CD4-positive, alpha-beta T cell treated with Interleukin-12 subunit alpha and Interleukin-12 subunit beta, for 1 hour (primary cell): ENCODE data around the gene EPN2.
"Not testable (repeated sequence)": the region's sequence is repeated elsewhere in the genome, so short reads cannot be mapped to it uniquely, and the experiment has no call there.

Source experiments
- DNase-seq: peaks from one replicate; pipeline ENCODE4 v3.0.0-alpha.2; 2020

EPN2 gene

GRCh38 chr17:19347323-19348080 is 110.3 kb downstream of the EPN2 start:
- no peak for DNase-seq

GRCh38 chr17:19348081-19348650 is 111.0 kb downstream of the EPN2 start:
- no peak for DNase-seq

GRCh38 chr17:19348806-19349205 is 111.6 kb downstream of the EPN2 start:
- DNase-seq: no peak

GRCh38 chr17:19353401-19353800 is 116.2 kb downstream of the EPN2 start:
- not testable (repeated sequence) for DNase-seq

GRCh38 chr17:19354748-19355147 is 117.6 kb downstream of the EPN2 start:
- no peak for DNase-seq

- no peak for DNase-seq
These were observed 120.2 kb downstream of the EPN2 start for GRCh38 chr17:19357351-19357750.

GRCh38 chr17:19357761-19358160 is 120.6 kb downstream of the EPN2 start:
- DNase-seq: no peak

- DNase-seq: no peak
These were observed 122.0 kb downstream of the EPN2 start for GRCh38 chr17:19359151-19359550.

GRCh38 chr17:19359856-19360255 is 122.7 kb downstream of the EPN2 start:
- no peak for DNase-seq

- no peak for DNase-seq
These were observed 123.6 kb downstream of the EPN2 start for GRCh38 chr17:19360772-19361171.

GRCh38 chr17:19361326-19361725 is 124.2 kb downstream of the EPN2 start:
- no peak for DNase-seq

- DNase-seq: no peak
These were observed 124.7 kb downstream of the EPN2 start for GRCh38 chr17:19361944-19362276.

- DNase-seq: peak; percentile 96
These were observed 125.3 kb downstream of the EPN2 start, which contains the start of gene B9D1 for GRCh38 chr17:19362277-19363113. Gene B9D1 (minus strand): TSS chr17:19362723. CDS start chr17:19362569, 154 bp downstream.

- DNase-seq: no peak
These were observed 125.9 kb downstream of the EPN2 start for GRCh38 chr17:19363114-19363438.

GRCh38 chr17:19363460-19364035 is 126.4 kb downstream of the EPN2 start:
- no peak for DNase-seq

GRCh38 chr17:19364699-19365498 is 127.7 kb downstream of the EPN2 start:
- DNase-seq: no peak

GRCh38 chr17:19365499-19365817 is 128.3 kb downstream of the EPN2 start:
- DNase-seq: no peak

GRCh38 chr17:19365833-19366636 is 128.9 kb downstream of the EPN2 start:
- no peak for DNase-seq

- no peak for DNase-seq
These were observed 129.4 kb downstream of the EPN2 start for GRCh38 chr17:19366637-19366972.

GRCh38 chr17:19368229-19368628 is 131.1 kb downstream of the EPN2 start:
- no peak for DNase-seq

- no peak for DNase-seq
These were observed 132.1 kb downstream of the EPN2 start for GRCh38 chr17:19369107-19369778.
